Stomach smooth muscle (tissue), 2 donors: ENCODE measurements around the gene ANKRD18A.

Experiments used
- H3K27ac ChIP-seq: one replicate; pipeline ENCODE4 v1.7.0; 2013; ENCODE audit warnings: mild to moderate bottlenecking, low read length, inconsistent platforms
- H3K27me3 ChIP-seq, 2 donors: one replicate each; pipeline ENCODE4 v1.7.0; 2013; ENCODE audit warnings: low read length in 2 of 2; ENCODE audit not compliant: insufficient read depth in 2 of 2, control insufficient read depth in 1 of 2
- H3K36me3 ChIP-seq, 2 donors: one replicate each; pipeline ENCODE4 v1.7.0; 2013; ENCODE audit warnings: low read length in 2 of 2; ENCODE audit not compliant: control insufficient read depth in 2 of 2, insufficient read depth in 2 of 2
- H3K4me1 ChIP-seq: one replicate; pipeline ENCODE4 v1.7.0; 2013; ENCODE audit warnings: low read length; ENCODE audit not compliant: control insufficient read depth, insufficient read depth
- H3K4me3 ChIP-seq, 2 donors: one replicate each; pipeline ENCODE4 v1.7.0; 2013; ENCODE audit warnings: low read length in 2 of 2
- H3K9ac ChIP-seq, 2 donors: one replicate each; pipeline ENCODE4 v1.7.0; 2013; ENCODE audit warnings: low read length in 2 of 2, mild to moderate bottlenecking in 1 of 2
- H3K9me3 ChIP-seq, 2 donors: one replicate each; pipeline ENCODE4 v1.7.0; 2013; ENCODE audit warnings: low read length in 2 of 2; ENCODE audit not compliant: control insufficient read depth in 2 of 2
- donor health status: healthy.
- donor health status: Pancreatic carcinoma.

ANKRD18A gene

GRCh38 chr9:38620483-38621433, at the start of gene ANKRD18A:
TSS of gene ANKRD18A (minus strand) at chr9:38620596. CDS start at chr9:38620285, 311 bp downstream.
- H3K9ac ChIP-seq = no peak within 1 kb of the TSS
- peak within 1 kb of the TSS; percentile 52 to 67 for H3K4me3 ChIP-seq
- peaks cover 20% of the 10 kb centered on the region for H3K4me1 ChIP-seq
- peaks cover 0 to 5% of the 10 kb centered on the region in 2 donors for H3K9me3 ChIP-seq
- peaks cover 22 to 52% of the 10 kb centered on the region in 2 donors for H3K27me3 ChIP-seq
- H3K36me3 ChIP-seq = no peaks in the 10 kb centered on the region
- no peak within 1 kb of the TSS for H3K27ac ChIP-seq

DNA sequence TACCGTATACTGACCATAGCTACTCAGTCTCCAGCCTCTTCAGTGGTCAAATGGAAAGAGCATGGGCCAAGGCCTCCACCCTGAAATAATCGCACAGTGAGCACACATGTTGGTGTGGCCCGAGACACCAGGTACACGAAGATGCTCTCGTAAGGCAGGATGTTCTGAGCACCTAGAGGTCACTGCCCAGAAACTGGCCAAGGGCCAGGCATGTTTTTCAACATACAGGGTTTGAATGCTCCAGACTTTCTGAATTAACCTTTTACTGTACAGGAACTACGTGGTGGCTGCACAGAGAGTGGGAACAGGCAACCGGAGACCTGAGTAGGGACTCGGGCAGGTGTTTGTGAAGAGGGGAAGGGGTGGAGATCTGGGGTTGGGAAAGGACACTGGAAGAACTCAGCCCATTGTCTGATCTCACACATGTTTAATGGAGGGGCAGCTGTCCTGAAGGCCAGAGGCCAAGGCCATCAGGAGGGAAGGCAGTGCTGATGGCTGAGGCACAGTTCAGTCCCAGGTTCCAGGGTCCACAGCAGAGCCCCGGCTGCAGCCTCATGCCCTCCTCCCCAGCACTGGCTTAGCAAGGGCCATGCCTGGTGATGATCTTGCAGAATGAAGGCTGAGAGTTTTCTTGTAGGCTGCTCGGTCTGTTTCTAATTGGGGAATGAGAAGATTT, 48.5 kb upstream of the ANKRD18A start:
- Histone ChIP-seq H3K9me3 (no peaks in the 10 kb centered on the region), H3K27me3 (no peaks in the 10 kb centered on the region), H3K4me1 (peaks cover 2% of the 10 kb centered on the region), H3K4me3 (no peak overlapping the region), H3K9ac (no peak overlapping the region), H3K36me3 (no peaks in the 10 kb centered on the region), H3K27ac (no peak overlapping the region)

GRCh38 chr9:38662763-38663593, 42.6 kb upstream of the ANKRD18A start:
- Histone ChIP-seq H3K36me3 (no peaks in the 10 kb centered on the region), H3K27me3 (no peaks in the 10 kb centered on the region), H3K9me3 (no peaks in the 10 kb centered on the region), H3K4me1 (no peaks in the 10 kb centered on the region), H3K4me3 (no peak overlapping the region), H3K27ac (no peak overlapping the region), H3K9ac (no peak overlapping the region)

- no peaks in the 10 kb centered on the region for H3K27me3 ChIP-seq
- H3K4me3 ChIP-seq = no peak overlapping the region
- no peak overlapping the region for H3K27ac ChIP-seq
- no peaks in the 10 kb centered on the region for H3K9me3 ChIP-seq
- H3K36me3 ChIP-seq = no peaks in the 10 kb centered on the region
- no peak overlapping the region for H3K9ac ChIP-seq
- no peaks in the 10 kb centered on the region for H3K4me1 ChIP-seq
Observed at GRCh38 chr9:38659538-38659937, 39.1 kb upstream of the ANKRD18A start.

DNA sequence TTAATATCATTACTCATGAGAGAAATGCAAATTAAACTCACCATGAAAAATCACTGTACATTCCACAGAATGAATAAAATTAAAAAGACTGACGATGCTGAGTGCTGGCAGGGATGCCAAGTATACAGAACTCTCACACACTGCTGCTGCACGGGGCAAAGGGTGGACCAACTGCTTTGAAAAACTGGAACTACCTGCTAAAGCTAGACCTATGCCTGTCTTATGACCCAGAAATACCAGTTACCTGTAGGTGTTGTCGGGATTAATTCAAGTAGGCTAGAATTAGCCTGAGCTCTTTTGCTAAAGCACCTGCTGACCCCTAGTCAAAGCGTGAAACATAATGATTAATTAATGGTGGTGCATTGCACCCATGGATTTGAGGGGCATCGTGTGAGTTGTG, 36.5 kb upstream of the ANKRD18A start:
- Histone ChIP-seq H3K4me1 (no peaks in the 10 kb centered on the region), H3K27me3 (no peaks in the 10 kb centered on the region), H3K4me3 (no peak overlapping the region), H3K9me3 (no peaks in the 10 kb centered on the region), H3K36me3 (no peaks in the 10 kb centered on the region), H3K27ac (no peak overlapping the region), H3K9ac (no peak overlapping the region)

DNA sequence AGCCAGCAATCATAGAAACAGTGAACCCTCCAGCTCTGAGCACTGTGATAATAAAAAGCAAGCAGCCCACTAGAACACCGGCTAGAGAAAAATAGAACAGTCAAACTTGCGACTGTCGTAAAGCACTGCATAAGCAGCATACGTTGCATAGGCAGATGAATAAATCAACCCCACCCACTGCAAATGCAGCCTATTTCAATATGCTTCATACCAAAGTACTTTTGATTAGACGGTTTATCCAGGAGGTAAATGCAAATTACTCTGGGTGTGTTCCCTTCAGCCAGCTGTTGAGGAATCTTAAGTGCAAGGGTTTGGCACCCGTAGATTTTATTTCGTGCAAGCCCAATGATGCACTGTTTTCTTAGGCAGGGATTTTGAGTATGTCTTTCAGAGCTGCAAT, 32.1 kb upstream of the ANKRD18A start:
- no peaks in the 10 kb centered on the region for H3K36me3 ChIP-seq
- H3K4me1 ChIP-seq = no peaks in the 10 kb centered on the region
- no peaks in the 10 kb centered on the region for H3K27me3 ChIP-seq
- no peaks in the 10 kb centered on the region for H3K9me3 ChIP-seq
- no peak overlapping the region for H3K4me3 ChIP-seq
- H3K9ac ChIP-seq = no peak overlapping the region
- no peak overlapping the region for H3K27ac ChIP-seq

DNA sequence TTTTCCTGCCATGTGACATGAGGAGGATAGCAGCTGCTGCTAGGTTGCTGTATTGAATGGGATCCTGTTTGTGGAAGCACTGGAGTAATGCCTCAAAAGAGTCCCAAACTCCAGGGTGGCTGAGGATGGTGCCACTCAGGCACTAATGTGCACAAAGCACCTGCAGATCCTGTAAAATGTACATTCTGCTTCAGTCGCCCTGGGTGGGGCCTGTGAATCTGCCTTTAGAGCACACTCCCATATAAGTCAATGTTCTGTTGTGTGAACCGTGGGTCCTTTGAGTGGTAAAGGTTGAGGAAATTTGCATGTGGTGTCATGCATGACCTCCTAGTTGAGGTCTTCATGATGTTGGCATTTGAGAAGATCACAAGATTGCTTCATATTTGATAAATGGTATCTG, 31.6 kb upstream of the ANKRD18A start:
- H3K27ac ChIP-seq = no peak overlapping the region
- H3K4me1 ChIP-seq = no peaks in the 10 kb centered on the region
- no peak overlapping the region for H3K9ac ChIP-seq
- H3K36me3 ChIP-seq = no peaks in the 10 kb centered on the region
- no peak overlapping the region for H3K4me3 ChIP-seq
- H3K9me3 ChIP-seq = no peaks in the 10 kb centered on the region
- no peaks in the 10 kb centered on the region for H3K27me3 ChIP-seq

DNA sequence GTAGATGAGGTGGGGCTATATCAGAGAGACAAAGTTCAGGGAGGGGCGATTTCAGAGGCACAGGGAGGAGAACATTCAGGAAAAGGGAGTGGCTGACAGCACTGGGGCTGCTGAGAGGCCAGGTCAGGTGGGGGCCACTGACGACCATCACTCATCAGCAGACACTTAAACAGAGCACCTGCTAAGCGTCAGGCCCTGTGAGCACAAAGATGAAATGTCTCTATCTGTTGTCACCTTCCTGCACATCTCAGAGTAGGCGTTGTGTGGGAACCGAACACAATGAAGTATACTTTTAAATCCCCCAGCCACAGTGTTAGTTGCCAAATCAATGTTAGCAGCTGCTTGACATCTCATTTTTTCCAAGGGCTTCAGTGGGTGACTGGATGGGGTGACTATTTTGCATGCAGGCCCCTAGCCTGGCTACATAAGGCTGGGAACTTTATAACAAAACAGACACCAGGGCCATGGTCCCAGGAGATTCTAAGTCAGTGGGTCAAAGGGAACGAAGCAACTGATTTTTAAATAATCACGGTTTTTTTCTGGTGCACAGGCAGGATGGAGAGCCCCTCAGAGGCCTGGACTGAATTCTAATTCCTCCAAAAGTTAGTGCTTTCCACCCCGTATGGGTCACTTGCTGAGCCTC, 31.1 kb upstream of the ANKRD18A start:
- Histone ChIP-seq H3K27ac (no peak overlapping the region), H3K36me3 (no peaks in the 10 kb centered on the region), H3K4me1 (no peaks in the 10 kb centered on the region), H3K9me3 (no peaks in the 10 kb centered on the region), H3K4me3 (no peak overlapping the region), H3K27me3 (no peaks in the 10 kb centered on the region), H3K9ac (no peak overlapping the region)

- no peaks in the 10 kb centered on the region for H3K36me3 ChIP-seq
- no peak overlapping the region for H3K9ac ChIP-seq
- no peak overlapping the region for H3K4me3 ChIP-seq
- H3K9me3 ChIP-seq = no peaks in the 10 kb centered on the region
- H3K27ac ChIP-seq = no peak overlapping the region
- H3K4me1 ChIP-seq = no peaks in the 10 kb centered on the region
- H3K27me3 ChIP-seq = no peaks in the 10 kb centered on the region
Observed at GRCh38 chr9:38650564-38650963, 30.2 kb upstream of the ANKRD18A start.

DNA sequence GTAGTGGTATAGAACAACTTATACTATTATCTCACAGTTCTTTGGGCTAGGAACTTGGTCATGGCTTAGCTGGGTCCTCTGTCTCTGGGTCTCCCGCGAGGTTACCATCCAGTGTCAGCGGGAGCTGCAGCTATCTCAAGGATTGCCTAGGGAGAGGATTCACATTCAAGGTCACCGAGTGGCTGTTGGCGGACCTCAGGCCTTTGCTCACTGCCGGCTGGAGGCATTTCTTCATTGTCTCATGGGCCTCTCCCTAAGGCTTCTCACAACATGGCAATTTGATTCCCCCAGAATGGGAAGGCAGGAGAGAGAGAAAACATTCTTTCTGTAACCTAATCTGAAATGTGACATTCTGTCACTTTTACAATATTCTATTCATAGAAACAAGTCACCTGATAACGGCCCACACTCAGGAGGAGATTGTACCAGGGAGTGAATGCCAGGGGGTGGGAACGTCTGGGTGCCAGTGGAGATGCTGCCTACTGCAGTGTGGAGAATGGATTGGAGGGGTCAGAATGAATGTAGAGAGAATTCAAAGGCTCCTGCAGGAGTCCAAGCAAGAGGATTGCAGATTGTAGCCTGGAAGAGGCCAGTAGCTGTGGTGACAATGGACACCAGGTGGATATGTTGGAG, 29.5 kb upstream of the ANKRD18A start:
- Histone ChIP-seq H3K27ac (no peak overlapping the region), H3K27me3 (no peaks in the 10 kb centered on the region), H3K9me3 (no peaks in the 10 kb centered on the region), H3K9ac (no peak overlapping the region), H3K4me3 (no peak overlapping the region), H3K4me1 (no peaks in the 10 kb centered on the region), H3K36me3 (no peaks in the 10 kb centered on the region)
